Neural cell (in vitro differentiated cells): ENCODE data around the gene PRKCA. TPM values are rescaled to one million over a fixed set of nuclear protein-coding genes. Genes with fewer than 3 reads are reported as not detected.

Experiments
- H2AFZ ChIP-seq: fragments of 200-600, 300-800 bp; sonication (generic), shearing (Covaris generic); 2 replicates; pipeline ENCODE4 v1.6.0; 2014; ENCODE audit warnings: low read depth, mild to moderate bottlenecking, antibody characterized with exemption, low read length, moderate library complexity
- H3F3A ChIP-seq: fragments of 200-600 bp; shearing (Covaris generic); 2 replicates; pipeline ENCODE4 v1.6.1; 2016; ENCODE audit warnings: mild to moderate bottlenecking, moderate library complexity, mixed read lengths, antibody characterized with exemption, low read length; ENCODE audit not compliant: insufficient read depth, poor library complexity, severe bottlenecking
- H3K27ac ChIP-seq: fragments of 200-600, 300-800 bp; sonication (generic), shearing (Covaris generic); 2 replicates; pipeline ENCODE4 v1.5.1; 2014; ENCODE audit warnings: mild to moderate bottlenecking, low read length, moderate library complexity
- H3K27me3 ChIP-seq: fragments of 300-800, 200-600 bp; sonication (generic), shearing (Covaris generic); 2 replicates; pipeline ENCODE4 v1.6.0; 2014; ENCODE audit warnings: mild to moderate bottlenecking, low read depth, low read length, moderate library complexity; ENCODE audit not compliant: insufficient read depth
- H3K36me3 ChIP-seq: fragments of 300-800, 200-600 bp; sonication (generic), shearing (Covaris generic); 2 replicates; pipeline ENCODE4 v1.5.1; 2014; ENCODE audit warnings: mild to moderate bottlenecking, antibody characterized with exemption, low read length, moderate library complexity; ENCODE audit not compliant: insufficient read depth
- H3K4me2 ChIP-seq: fragments of 300-800, 200-600 bp; sonication (generic), shearing (Covaris generic); 2 replicates; pipeline ENCODE4 v1.6.0; 2014; ENCODE audit warnings: mild to moderate bottlenecking, low read length
- H3K4me3 ChIP-seq: fragments of 300-800, 200-600 bp; sonication (generic), shearing (Covaris generic); 2 replicates; pipeline ENCODE4 v1.5.1; 2014; ENCODE audit warnings: mild to moderate bottlenecking, low read length, moderate library complexity
- H3K79me2 ChIP-seq: fragments of 200-600 bp; shearing (Covaris generic); replicated peaks from 2 replicates; pipeline ENCODE4 v1.6.0; 2014; ENCODE audit warnings: mild to moderate bottlenecking, low read length, moderate library complexity; ENCODE audit not compliant: insufficient read depth
- H3K9ac ChIP-seq: fragments of 300-800, 200-600 bp; sonication (generic), shearing (Covaris generic); 2 replicates; pipeline ENCODE4 v1.6.1; 2016; ENCODE audit warnings: mild to moderate bottlenecking, low read length, mixed read lengths
- H3K9me2 ChIP-seq: fragments of 200-600 bp; shearing (Covaris generic); 2 replicates; pipeline ENCODE4 v1.6.1; 2016; ENCODE audit warnings: mild to moderate bottlenecking, low read length, mixed read lengths; ENCODE audit not compliant: insufficient read depth
- H3K9me3 ChIP-seq: fragments of 200-600, 300-800 bp; sonication (generic), shearing (Covaris generic); 2 replicates; pipeline ENCODE4 v1.6.1; 2016; ENCODE audit warnings: mild to moderate bottlenecking, mixed run types, low read length, moderate library complexity, mixed read lengths
- H4K20me1 ChIP-seq: fragments of 200-600 bp; shearing (Covaris generic); 2 replicates; pipeline ENCODE4 v1.6.1; 2016; ENCODE audit warnings: mild to moderate bottlenecking, mixed run types; ENCODE audit not compliant: insufficient read depth
- EP300 ChIP-seq: fragments of 450-650 bp; conservative IDR thresholded peaks from 2 replicates; pipeline ENCODE4 v1.6.1; 2014; ENCODE audit warnings: antibody characterized with exemption, mild to moderate bottlenecking, moderate library complexity; ENCODE audit not compliant: poor library complexity, severe bottlenecking
- MXI1 ChIP-seq: fragments of 450-650 bp; conservative IDR thresholded peaks from 2 replicates; pipeline ENCODE4 v1.6.1; 2014; ENCODE audit warnings: antibody characterized with exemption, mild to moderate bottlenecking; ENCODE audit not compliant: poor library complexity, severe bottlenecking
- POLR2AphosphoS5 ChIP-seq: IDR thresholded peaks from 2 replicates; pipeline ENCODE4 v1.6.1; 2012
- RAD21 ChIP-seq: fragments of 450-650 bp; conservative IDR thresholded peaks from 2 replicates; pipeline ENCODE4 v1.6.1; 2014; ENCODE audit warnings: antibody characterized with exemption, mild to moderate bottlenecking, moderate library complexity
- TAF1 ChIP-seq: IDR thresholded peaks from 2 replicates; pipeline ENCODE4 v1.6.1; 2012; ENCODE audit warnings: low read depth
- polyA plus RNA-seq: library from polyadenylated mRNA; depleted of rRNA; stranded (reverse); fragments of >200 nt; gene quantifications from 2 replicates; pipeline ENCODE4 v1.2.3, GENCODE V29; 2014
- small RNA-seq, 3 experiments: library from RNA; depleted of rRNA; stranded (forward); fragments of <200 nt; gene quantifications; one replicate each; pipeline ENCODE3, GENCODE V24; 2012
- TF ChIP-seq, protein P1 (sequence below): fragments of 450-650 bp; IDR thresholded peaks from 2 replicates; pipeline ENCODE4 v1.5.1; 2014; ENCODE audit warnings: antibody characterized with exemption, mild to moderate bottlenecking, moderate library complexity; ENCODE audit not compliant: poor library complexity, severe bottlenecking
- TF ChIP-seq, protein P2 (sequence below): IDR thresholded peaks from 2 replicates; pipeline ENCODE4 v1.6.1; 2012; ENCODE audit warnings: borderline replicate concordance

Gene PRKCA
- polyA plus RNA-seq, 1 donor from 2014 or later = 5.9 TPM

DNA sequence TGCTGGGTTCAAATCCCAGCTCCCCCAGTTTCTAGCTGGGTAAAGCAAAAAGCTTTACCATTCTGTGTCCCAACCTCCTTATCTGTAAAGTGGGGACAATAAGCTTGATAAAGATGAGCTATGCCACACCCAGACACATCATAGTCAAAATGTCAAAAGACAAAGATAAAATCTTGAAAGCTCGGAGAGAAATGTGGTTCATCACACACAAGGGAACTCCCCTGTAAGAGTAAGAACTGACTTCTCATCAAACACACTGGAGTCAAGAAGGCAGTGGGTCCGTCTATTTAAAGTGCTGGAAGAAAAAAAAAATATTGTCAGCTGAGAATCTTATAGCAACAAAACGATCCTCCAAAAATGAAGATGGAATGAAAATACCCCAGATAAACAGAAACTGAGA is 557.8 kb downstream of the PRKCA start:
- Histone ChIP-seq H2AFZ (no peak overlapping the region), H3K9me2 (no peaks in the 10 kb centered on the region), H3K79me2 (no peaks in the 10 kb centered on the region), H3K27me3 (no peaks in the 10 kb centered on the region), H3K36me3 (no peaks in the 10 kb centered on the region), H3K4me3 (no peak overlapping the region), H3K4me2 (no peak overlapping the region), H3F3A (no peaks in the 10 kb centered on the region), H3K27ac (no peak overlapping the region), H3K9ac (no peak overlapping the region), H4K20me1 (no peaks in the 10 kb centered on the region), H3K9me3 (no peaks in the 10 kb centered on the region)
- no peak for TF ChIP-seq RAD21
- TF ChIP-seq, protein P1, sequence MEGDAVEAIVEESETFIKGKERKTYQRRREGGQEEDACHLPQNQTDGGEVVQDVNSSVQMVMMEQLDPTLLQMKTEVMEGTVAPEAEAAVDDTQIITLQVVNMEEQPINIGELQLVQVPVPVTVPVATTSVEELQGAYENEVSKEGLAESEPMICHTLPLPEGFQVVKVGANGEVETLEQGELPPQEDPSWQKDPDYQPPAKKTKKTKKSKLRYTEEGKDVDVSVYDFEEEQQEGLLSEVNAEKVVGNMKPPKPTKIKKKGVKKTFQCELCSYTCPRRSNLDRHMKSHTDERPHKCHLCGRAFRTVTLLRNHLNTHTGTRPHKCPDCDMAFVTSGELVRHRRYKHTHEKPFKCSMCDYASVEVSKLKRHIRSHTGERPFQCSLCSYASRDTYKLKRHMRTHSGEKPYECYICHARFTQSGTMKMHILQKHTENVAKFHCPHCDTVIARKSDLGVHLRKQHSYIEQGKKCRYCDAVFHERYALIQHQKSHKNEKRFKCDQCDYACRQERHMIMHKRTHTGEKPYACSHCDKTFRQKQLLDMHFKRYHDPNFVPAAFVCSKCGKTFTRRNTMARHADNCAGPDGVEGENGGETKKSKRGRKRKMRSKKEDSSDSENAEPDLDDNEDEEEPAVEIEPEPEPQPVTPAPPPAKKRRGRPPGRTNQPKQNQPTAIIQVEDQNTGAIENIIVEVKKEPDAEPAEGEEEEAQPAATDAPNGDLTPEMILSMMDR = no peak
- TF ChIP-seq, protein P2, sequence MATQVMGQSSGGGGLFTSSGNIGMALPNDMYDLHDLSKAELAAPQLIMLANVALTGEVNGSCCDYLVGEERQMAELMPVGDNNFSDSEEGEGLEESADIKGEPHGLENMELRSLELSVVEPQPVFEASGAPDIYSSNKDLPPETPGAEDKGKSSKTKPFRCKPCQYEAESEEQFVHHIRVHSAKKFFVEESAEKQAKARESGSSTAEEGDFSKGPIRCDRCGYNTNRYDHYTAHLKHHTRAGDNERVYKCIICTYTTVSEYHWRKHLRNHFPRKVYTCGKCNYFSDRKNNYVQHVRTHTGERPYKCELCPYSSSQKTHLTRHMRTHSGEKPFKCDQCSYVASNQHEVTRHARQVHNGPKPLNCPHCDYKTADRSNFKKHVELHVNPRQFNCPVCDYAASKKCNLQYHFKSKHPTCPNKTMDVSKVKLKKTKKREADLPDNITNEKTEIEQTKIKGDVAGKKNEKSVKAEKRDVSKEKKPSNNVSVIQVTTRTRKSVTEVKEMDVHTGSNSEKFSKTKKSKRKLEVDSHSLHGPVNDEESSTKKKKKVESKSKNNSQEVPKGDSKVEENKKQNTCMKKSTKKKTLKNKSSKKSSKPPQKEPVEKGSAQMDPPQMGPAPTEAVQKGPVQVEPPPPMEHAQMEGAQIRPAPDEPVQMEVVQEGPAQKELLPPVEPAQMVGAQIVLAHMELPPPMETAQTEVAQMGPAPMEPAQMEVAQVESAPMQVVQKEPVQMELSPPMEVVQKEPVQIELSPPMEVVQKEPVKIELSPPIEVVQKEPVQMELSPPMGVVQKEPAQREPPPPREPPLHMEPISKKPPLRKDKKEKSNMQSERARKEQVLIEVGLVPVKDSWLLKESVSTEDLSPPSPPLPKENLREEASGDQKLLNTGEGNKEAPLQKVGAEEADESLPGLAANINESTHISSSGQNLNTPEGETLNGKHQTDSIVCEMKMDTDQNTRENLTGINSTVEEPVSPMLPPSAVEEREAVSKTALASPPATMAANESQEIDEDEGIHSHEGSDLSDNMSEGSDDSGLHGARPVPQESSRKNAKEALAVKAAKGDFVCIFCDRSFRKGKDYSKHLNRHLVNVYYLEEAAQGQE = no peak
- no peak for TF ChIP-seq TAF1
- TF ChIP-seq MXI1 = no peak
- no peak for TF ChIP-seq EP300
- no peak for TF ChIP-seq POLR2AphosphoS5

Small RNA genes within 50 kb of the gene (small RNA-seq; reads per million reads assigned to genes)
- gene MIR634 (0 reads per million in 3 experiments), gene RN7SL735P (0 to 0.16 (median 0) reads per million in 3 experiments), gene RNA5SP444 (0.10 to 1.6 (median 0.23) reads per million in 3 experiments), gene RNA5SP445 (0 to 0.68 (median 0.16) reads per million in 3 experiments), gene RNU6-928P (0 reads per million in 3 experiments)

Other genes starting within 250 kb of the PRKCA start
- gene CEP112, start 110.5 kb upstream of the PRKCA start, polyA plus RNA-seq = 4.2 and 6.0 TPM in 2 replicates
- not detected in 2 replicates for gene APOH, start 73.2 kb upstream of the PRKCA start, polyA plus RNA-seq